Fibroblast of pulmonary artery (primary cell): Measurements from ENCODE around the gene XDH.

Experiments
- DNase-seq: peaks from one replicate; pipeline ENCODE4 v3.0.0-alpha.2; 2010; ENCODE audit warnings: low read depth
- H3K4me3 ChIP-seq: replicated peaks from 2 replicates; pipeline ENCODE4 v1.5.1; 2011; ENCODE audit warnings: low read depth, mild to moderate bottlenecking, control low read depth, low read length, moderate library complexity
- TF ChIP-seq, protein P1 (sequence below): IDR thresholded peaks from 2 replicates; pipeline ENCODE4 v1.5.1; 2011; ENCODE audit warnings: mild to moderate bottlenecking, control low read depth, low read length, inconsistent platforms; ENCODE audit errors: missing control alignments

XDH gene

DNA sequence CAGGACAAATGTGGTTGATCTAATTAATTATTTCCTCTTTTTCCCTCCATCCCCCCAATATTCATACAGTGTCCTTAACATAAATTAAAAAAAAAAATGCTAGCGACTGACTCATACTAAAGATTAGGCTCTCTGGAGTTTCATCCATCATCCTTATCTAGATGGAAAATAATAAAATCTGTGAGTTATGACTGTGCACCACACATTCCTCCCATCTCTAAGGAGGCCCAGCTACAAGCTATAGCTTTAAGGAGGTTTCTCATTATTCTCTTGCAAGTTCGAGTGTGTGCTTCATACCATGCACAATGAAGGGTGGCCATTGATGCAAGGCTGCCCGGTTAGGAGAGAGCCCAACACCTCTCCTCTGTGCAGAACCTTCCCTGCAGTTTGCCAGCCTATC, 77.3 kb downstream of the XDH start:
- DNase-seq: peak; percentile 41
- no peak overlapping the region for H3K4me3 ChIP-seq
- TF ChIP-seq, protein P1, sequence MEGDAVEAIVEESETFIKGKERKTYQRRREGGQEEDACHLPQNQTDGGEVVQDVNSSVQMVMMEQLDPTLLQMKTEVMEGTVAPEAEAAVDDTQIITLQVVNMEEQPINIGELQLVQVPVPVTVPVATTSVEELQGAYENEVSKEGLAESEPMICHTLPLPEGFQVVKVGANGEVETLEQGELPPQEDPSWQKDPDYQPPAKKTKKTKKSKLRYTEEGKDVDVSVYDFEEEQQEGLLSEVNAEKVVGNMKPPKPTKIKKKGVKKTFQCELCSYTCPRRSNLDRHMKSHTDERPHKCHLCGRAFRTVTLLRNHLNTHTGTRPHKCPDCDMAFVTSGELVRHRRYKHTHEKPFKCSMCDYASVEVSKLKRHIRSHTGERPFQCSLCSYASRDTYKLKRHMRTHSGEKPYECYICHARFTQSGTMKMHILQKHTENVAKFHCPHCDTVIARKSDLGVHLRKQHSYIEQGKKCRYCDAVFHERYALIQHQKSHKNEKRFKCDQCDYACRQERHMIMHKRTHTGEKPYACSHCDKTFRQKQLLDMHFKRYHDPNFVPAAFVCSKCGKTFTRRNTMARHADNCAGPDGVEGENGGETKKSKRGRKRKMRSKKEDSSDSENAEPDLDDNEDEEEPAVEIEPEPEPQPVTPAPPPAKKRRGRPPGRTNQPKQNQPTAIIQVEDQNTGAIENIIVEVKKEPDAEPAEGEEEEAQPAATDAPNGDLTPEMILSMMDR: no peak

DNA sequence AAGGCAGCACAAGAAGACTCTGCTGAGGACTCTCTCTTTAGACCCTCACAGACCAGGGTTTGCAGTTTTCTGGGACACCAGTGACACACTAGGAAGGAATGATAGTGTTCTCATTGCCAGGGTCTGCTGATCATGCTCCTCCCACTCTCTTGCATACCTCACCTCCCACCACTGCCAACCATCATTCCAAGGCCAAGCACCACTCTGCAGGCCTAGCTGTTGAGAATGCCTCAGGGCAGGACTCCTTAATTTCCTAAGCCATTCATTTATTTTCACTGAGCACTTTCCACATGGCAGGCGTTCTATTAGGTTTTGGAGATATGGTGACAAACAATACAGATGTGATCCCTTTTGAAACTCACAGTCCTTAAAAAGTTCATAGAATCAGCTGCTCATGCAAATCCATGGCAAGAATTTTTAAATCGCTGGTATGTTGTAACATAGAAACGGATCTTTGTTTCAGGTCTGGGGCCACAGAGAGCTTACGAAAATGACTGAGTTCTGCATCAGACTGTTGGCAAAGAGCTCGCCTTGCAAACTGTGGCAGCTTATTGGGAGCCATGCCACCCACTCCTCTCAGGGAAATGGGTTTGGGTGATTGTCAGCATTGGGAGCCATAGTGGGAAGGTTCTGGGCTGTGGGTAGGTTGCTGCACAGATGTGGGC, 78.5 kb downstream of the XDH start:
- peak; percentile 61 for DNase-seq
- H3K4me3 ChIP-seq: no peak overlapping the region
- TF ChIP-seq, protein P1: no peak

DNA sequence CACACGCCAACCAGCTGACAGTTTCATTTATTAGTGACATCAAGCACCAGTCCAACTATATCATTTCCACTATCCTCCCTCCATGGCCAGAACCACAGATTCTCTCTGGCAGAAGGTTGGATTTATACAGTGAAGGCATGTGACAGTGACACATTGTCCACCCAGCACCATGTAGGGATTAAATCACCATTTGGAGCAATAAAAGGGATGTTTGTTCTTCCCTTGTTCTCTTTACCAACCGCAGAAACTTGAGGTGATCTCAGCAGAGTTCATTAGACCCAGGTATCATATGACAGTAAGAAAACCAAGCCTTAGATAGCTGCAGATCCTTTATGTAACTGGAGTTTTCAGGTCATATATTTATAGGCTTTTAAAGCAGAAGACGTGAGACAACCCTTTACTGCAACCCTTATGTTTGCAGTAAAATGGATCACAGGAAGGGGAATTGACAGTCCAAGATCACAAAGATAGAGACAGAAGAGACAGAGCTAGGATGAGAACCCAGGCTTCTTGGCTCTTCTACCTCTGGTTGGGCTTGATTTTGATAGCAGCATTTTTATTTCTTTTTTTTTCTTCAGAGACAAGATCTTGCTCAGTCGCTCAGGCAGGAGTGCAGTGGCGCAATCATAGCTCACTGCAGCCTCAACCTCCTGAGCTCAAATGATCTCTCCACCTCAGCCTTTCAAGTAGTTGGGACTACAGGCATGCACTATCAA, 80.1 kb downstream of the XDH start:
- no peak for DNase-seq
- H3K4me3 ChIP-seq: no peak overlapping the region
- TF ChIP-seq, protein P1: no peak

DNA sequence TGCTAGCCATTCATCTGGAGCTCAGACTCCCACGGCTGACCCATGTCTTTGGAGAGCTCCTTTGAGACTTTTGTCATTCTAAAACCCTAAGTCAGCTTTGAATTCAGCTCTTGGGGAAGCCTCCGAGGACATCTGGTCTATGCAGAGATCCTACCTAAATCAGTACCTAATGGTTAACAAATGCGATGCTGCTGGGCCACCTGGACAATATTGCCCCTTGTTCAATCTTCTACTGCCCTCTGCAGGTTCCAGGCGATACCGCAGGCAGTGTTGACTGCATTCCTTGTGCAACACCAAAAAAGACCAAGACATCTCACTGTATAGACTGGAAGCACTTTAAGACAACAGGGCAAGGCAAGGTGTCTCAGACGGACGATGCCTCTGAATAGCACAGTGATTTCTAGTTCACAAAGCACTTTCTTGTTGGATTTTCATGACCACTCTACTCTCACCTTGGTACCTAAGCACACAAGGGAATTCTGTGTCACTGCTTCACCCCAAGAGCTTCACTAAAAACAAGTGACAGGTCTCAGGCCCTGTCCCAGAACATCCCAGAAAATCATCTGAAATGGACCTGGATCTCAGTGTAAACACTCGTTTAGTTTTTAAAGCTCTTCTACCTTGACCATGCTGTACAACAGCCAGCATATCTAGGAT, 80.9 kb downstream of the XDH start:
- TF ChIP-seq, protein P1: peak; percentile 100
- DNase-seq: peak; percentile 85
- H3K4me3 ChIP-seq: no peak overlapping the region

DNA sequence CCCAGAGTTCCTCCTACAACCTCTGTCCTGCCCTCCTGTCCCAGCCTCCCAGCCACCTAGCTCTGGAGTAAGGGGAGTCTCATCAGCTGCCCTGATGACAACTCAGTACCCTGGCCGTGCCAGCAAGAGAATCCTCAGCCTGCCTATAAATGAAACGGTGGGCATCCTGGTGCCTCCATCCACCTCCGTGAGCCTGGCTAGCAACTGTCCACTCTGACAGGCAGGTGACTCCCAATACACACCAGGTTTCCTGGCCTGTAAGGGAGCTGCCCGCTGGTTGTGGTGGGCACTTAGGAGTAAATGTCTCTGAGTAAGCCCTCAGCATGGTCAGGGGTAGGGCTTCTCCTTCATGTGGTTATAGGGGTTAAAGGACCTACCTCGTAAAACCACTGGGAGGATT, 81.5 kb downstream of the XDH start:
- no peak for DNase-seq
- H3K4me3 ChIP-seq: no peak overlapping the region
- TF ChIP-seq, protein P1: no peak

DNA sequence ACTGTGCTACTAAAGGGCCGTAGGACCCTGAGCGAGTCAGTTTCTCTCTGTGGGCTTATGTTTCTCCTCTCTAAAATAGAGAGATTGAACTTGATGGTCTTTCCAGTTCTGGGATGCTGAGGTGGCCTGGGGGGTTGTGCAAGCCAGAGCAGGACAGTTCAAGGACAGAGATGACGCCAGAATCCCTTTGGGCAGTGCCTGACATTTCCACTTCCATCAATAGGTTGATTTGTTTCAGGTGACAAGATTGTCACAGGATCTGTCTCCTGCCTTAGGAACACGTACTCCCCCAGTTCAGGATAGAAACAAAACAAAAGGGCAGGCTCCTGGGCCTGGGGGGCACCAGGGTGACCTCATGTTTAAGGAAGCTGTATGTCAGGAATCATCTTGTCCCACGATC, 82.0 kb downstream of the XDH start:
- no peak for DNase-seq
- TF ChIP-seq, protein P1: no peak
- no peak overlapping the region for H3K4me3 ChIP-seq
